HAP-1 (cell line): ENCODE data around the gene OLFM2.

Experiments used
- DNase-seq, 2 experiments: peaks; one replicate each; pipeline ENCODE4 v3.0.0-alpha.2; 2016 to 2020; ENCODE audit warnings: low spot score in 2 of 2
- H3K27me3 ChIP-seq: fragments of 250-450 bp; sonication (Bioruptor Pico); 2 replicates; pipeline ENCODE4 v1.5.1; 2020; ENCODE audit warnings: low read depth, mild to moderate bottlenecking, moderate library complexity
- H3K36me3 ChIP-seq: fragments of 250-450 bp; sonication (Bioruptor Pico); replicated peaks from 2 replicates; pipeline ENCODE4 v1.5.1; 2020; ENCODE audit warnings: mild to moderate bottlenecking
- H3K4me1 ChIP-seq: fragments of 250-450 bp; sonication (Bioruptor Pico); 2 replicates; pipeline ENCODE4 v1.5.1; 2020; ENCODE audit warnings: mild to moderate bottlenecking
- H3K4me3 ChIP-seq: fragments of 250-450 bp; sonication (Bioruptor Pico); 2 replicates; pipeline ENCODE4 v1.5.1; 2020; ENCODE audit warnings: mild to moderate bottlenecking, moderate library complexity
- H3K9me3 ChIP-seq: fragments of 250-450 bp; sonication (Bioruptor Pico); 2 replicates; pipeline ENCODE4 v1.5.1; 2020; ENCODE audit warnings: mild to moderate bottlenecking, moderate library complexity
- in situ Hi-C: fragments of 300-500 bp; cut with MboI; formaldehyde crosslinking; loops from 3 replicates; pipeline ENCODE4 v1.14.3; 2020; ENCODE audit warnings: low sequenced_read_pairs, inconsistent platforms, mixed read lengths

Gene OLFM2

GRCh38 chr19:9877780-9878510 is 58.4 kb downstream of the OLFM2 start:
- H3K27me3 ChIP-seq = no peaks in the 10 kb centered on the region
- H3K9me3 ChIP-seq = no peaks in the 10 kb centered on the region
- H3K36me3 ChIP-seq = no peaks in the 10 kb centered on the region
- DNase-seq = no peak
- H3K4me3 ChIP-seq = no peak overlapping the region
- H3K4me1 ChIP-seq = peaks cover 3% of the 10 kb centered on the region; the same call in 1 of the 2 replicates
- in situ Hi-C loops = no loop called here

- Histone ChIP-seq H3K36me3 (no peaks in the 10 kb centered on the region), H3K4me3 (no peak overlapping the region), H3K4me1 (no peaks in the 10 kb centered on the region), H3K27me3 (no peaks in the 10 kb centered on the region), H3K9me3 (no peaks in the 10 kb centered on the region)
- DNase-seq = no peak
- in situ Hi-C loops = no loop called here
Observed at GRCh38 chr19:9875796-9876195, 60.5 kb downstream of the OLFM2 start.

DNA sequence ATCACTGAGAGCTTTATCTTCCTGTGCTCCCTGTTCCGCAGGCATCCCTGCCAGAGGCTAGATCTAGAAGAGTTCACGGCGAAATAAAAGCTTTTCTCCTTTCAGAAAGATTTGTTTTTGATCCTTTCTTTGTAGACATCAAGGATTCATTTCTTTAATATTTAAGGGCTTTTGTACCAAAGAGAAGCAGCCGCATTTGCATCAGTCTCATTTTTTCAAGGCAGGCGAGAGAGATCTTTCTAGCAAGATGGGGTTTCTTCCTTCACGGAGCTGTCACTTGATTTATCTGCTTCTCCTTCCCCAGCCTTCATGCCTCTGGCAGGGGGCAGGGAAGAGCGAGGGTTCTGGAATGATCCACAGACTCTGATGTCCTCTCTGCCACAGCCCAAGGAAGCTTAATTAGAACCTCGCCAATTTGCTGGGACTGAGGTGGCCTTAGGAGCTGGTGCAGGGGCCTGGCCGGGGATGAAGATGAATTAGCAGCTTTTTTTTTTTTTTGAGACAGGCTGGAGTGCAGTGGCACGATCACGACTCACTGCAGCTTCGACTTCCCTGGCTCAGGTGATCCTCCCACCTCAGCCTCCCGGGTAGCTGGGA is 61.2 kb downstream of the OLFM2 start:
- DNase-seq = no peak
- Histone ChIP-seq H3K4me1 (no peaks in the 10 kb centered on the region), H3K27me3 (no peaks in the 10 kb centered on the region), H3K9me3 (no peaks in the 10 kb centered on the region), H3K4me3 (no peak overlapping the region), H3K36me3 (no peaks in the 10 kb centered on the region)
- in situ Hi-C loops = no loop called here

GRCh38 chr19:9872618-9873242 is 63.6 kb downstream of the OLFM2 start:
- Histone ChIP-seq H3K27me3 (no peaks in the 10 kb centered on the region), H3K4me1 (no peaks in the 10 kb centered on the region), H3K4me3 (no peak overlapping the region), H3K9me3 (no peaks in the 10 kb centered on the region), H3K36me3 (no peaks in the 10 kb centered on the region)
- DNase-seq = no peak
- in situ Hi-C loops = no loop called here

DNA sequence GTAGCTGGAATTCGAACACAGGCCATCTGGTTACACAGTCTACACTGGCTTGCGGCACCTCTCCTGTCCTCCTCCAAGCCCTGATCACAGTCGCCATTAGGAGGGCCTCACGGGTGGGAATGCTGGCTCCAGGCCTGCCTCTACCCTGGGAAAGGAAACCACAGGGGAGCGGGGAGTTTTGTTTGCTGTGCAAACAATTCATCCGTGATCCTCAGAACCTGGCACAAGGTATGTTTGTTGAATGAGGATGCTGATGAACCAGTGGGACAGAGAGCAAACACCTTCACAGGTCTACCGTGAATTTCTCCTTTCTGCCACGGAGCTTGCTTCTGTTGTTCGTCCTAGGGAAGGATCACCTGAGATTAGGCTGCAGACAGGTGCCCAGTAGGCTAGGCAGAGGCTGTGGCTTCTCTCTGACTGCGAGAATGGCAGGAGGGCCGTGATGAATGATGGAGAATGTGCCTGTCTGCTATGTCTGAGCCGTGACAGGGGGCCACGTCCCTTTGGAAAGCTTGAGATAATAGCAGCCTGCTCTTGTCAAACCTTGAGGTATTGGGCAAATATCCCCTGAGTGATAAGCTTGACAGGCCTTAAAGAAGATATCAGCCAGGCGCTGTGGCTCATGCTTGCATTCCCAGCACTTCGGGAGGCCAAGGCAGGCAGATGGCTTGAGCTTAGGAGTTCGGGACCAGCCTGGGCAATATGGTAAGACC is 64.5 kb downstream of the OLFM2 start:
- in situ Hi-C loops = no loop called here
- no peaks in the 10 kb centered on the region for H3K27me3 ChIP-seq
- no peak overlapping the region for H3K4me3 ChIP-seq
- no peaks in the 10 kb centered on the region for H3K9me3 ChIP-seq
- DNase-seq = no peak
- H3K4me1 ChIP-seq = no peaks in the 10 kb centered on the region
- H3K36me3 ChIP-seq = no peaks in the 10 kb centered on the region

GRCh38 chr19:9868983-9869617 is 67.2 kb downstream of the OLFM2 start:
- H3K27me3 ChIP-seq = no peaks in the 10 kb centered on the region
- in situ Hi-C loops = no loop called here
- peaks cover 5% of the 10 kb centered on the region for H3K4me1 ChIP-seq
- no peaks in the 10 kb centered on the region for H3K36me3 ChIP-seq
- no peaks in the 10 kb centered on the region for H3K9me3 ChIP-seq
- DNase-seq = no peak
- H3K4me3 ChIP-seq = no peak overlapping the region

GRCh38 chr19:9865732-9866501 is 70.4 kb downstream of the OLFM2 start:
- peaks cover 5% of the 10 kb centered on the region for H3K4me1 ChIP-seq
- H3K9me3 ChIP-seq = no peaks in the 10 kb centered on the region
- no peaks in the 10 kb centered on the region for H3K27me3 ChIP-seq
- DNase-seq = peak; percentile 53 to 61
- H3K36me3 ChIP-seq = no peaks in the 10 kb centered on the region
- in situ Hi-C loops = no loop called here
- no peak overlapping the region for H3K4me3 ChIP-seq

DNA sequence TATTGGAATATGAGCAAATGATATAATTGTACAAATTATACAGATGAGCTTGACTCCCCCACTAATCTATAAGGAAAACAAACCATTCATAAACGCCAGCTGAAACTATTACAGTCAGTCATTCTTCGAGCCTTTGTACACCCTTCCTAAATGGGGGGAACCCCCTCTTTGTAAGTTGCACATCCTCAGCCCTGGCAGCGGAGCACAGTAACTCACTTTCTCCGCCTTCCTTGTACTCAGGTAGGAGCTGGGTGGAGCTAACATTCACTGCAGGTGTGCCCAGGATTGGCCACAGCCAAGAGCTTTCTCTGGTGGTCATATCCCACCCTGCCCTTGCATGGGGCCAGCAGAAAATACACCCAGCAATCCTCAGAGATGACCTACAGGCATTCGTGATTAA is 72.6 kb downstream of the OLFM2 start:
- DNase-seq = no peak
- Histone ChIP-seq H3K9me3 (no peaks in the 10 kb centered on the region), H3K36me3 (no peaks in the 10 kb centered on the region), H3K4me1 (peaks cover 5% of the 10 kb centered on the region), H3K27me3 (no peaks in the 10 kb centered on the region), H3K4me3 (no peak overlapping the region)
- in situ Hi-C loops = no loop called here

DNA sequence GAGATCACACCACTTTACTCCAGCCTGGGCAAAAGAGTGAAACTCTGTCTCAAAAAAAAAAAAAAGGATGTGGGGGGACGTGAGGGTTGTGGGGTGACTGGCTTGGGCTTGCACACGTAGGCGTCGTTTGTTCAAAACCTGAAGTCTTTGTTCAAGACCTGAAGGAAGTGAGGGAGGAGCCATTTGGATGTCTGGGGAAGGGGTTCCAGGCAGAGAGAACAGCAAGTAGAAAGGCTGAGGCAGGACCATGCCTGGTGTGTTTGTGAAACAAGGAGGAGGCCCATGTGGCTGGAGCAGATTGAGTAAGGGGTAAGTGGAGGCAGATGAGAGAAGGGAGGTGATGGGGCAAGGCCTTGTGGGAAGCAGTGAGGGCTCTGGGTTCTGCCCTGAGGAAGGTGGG is 73.4 kb downstream of the OLFM2 start:
- Histone ChIP-seq H3K4me3 (no peak overlapping the region), H3K4me1 (peaks cover 5% of the 10 kb centered on the region), H3K36me3 (no peaks in the 10 kb centered on the region), H3K9me3 (no peaks in the 10 kb centered on the region), H3K27me3 (no peaks in the 10 kb centered on the region)
- no peak for DNase-seq
- in situ Hi-C loops = no loop called here

DNA sequence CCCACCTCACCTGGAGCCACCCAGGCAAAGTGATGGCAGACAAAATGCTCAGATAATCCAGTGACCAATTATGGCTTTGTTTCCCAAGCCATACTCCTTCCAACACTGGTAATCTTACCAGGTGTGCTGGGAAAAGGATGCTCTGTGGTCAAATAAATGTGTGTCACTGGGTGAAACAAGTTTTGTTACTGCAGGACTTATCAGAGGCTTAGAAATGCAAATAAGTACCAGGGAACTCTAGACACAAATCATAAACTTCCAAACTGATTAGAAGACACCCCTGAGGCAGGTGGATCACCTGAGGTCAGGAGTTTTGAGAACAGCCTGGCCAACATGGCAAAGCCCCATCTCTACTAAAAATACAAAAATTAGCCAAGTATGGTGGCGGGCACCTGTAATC is 74.8 kb downstream of the OLFM2 start:
- no peaks in the 10 kb centered on the region for H3K9me3 ChIP-seq
- no peaks in the 10 kb centered on the region for H3K36me3 ChIP-seq
- in situ Hi-C loops = no loop called here
- H3K4me3 ChIP-seq = no peak overlapping the region
- H3K4me1 ChIP-seq = peaks cover 5% of the 10 kb centered on the region
- H3K27me3 ChIP-seq = no peaks in the 10 kb centered on the region
- DNase-seq = no peak

DNA sequence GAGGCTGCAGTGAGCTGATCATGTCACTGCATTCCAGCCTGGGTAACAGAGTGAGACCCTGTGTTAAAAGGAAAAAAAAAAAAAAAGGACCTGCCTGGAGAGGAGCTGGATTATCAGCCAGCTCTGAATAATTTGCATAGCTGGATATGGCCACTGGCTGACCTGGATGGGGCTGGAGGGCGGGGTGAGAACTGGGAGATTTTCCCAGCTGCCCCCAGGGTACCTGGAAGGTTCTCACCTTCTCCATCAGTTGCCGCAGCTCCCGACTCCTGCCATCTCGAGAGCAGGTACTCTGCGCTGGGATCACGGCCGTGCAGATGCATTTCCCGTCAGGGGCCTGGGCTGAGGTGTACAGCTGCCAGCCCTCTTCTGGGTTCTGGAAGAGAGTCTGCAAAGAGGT is 75.9 kb downstream of the OLFM2 start:
- Histone ChIP-seq H3K27me3 (no peaks in the 10 kb centered on the region), H3K9me3 (no peaks in the 10 kb centered on the region), H3K36me3 (no peaks in the 10 kb centered on the region), H3K4me3 (no peak overlapping the region), H3K4me1 (no peaks in the 10 kb centered on the region)
- in situ Hi-C loops = no loop called here
- no peak for DNase-seq

DNA sequence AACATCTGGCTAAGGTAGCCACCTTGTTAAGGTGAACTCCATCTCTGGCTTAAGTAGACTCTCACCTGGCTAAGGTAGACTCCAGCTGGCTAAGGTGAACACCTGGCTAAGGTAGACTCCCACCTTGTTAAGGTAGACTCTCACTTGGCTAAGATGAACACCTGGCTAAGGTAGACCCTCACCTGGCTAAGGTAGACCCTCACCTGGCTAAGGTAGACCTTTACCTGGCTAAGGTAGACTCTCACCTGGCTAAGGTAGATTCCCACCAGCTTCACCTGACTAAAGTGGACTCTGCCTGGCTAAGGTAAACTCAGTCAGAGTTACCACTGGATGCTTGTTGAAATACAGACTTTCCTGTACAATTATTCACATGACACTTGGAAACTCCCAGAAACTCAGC is 77.5 kb downstream of the OLFM2 start:
- H3K36me3 ChIP-seq = no peaks in the 10 kb centered on the region

More for the DNA sequence above, 77.5 kb downstream of the OLFM2 start:
- no peaks in the 10 kb centered on the region for H3K4me1 ChIP-seq
- H3K9me3 ChIP-seq = no peaks in the 10 kb centered on the region
- H3K27me3 ChIP-seq = no peaks in the 10 kb centered on the region
- DNase-seq = no peak
- in situ Hi-C loops = no loop called here
- H3K4me3 ChIP-seq = no peak overlapping the region
